H9 (cell line): ENCODE results near the gene PACRGL. TPM values are rescaled to one million over a fixed set of nuclear protein-coding genes. Genes with fewer than 3 reads are reported as not detected.

Source experiments
- DNase-seq: peaks from one replicate; pipeline ENCODE4 v3.0.0-alpha.2; 2017
- H2AFZ ChIP-seq: one replicate; pipeline ENCODE4 v1.6.1; 2013; ENCODE audit warnings: mild to moderate bottlenecking, low read length, control low read depth, moderate library complexity
- H2AK5ac ChIP-seq: 2 replicates; pipeline ENCODE4 v1.6.1; 2013; ENCODE audit warnings: low read length, control low read depth, mixed read lengths; ENCODE audit not compliant: insufficient read length
- H2BK120ac ChIP-seq: one replicate; pipeline ENCODE4 v1.6.1; 2013; ENCODE audit warnings: low read depth, mild to moderate bottlenecking, low read length, control low read depth, inconsistent platforms; ENCODE audit not compliant: poor library complexity, severe bottlenecking
- H2BK12ac ChIP-seq: 2 replicates; pipeline ENCODE4 v1.6.1; 2013; ENCODE audit warnings: low read length, control low read depth, mixed read lengths, low read depth; ENCODE audit not compliant: insufficient read length
- H2BK15ac ChIP-seq: 2 replicates; pipeline ENCODE4 v1.6.1; 2013; ENCODE audit warnings: low read depth, low read length, control low read depth
- H2BK20ac ChIP-seq: one replicate; pipeline ENCODE4 v1.6.1; 2013; ENCODE audit warnings: low read depth, mild to moderate bottlenecking, low read length, control low read depth, inconsistent platforms; ENCODE audit not compliant: poor library complexity, severe bottlenecking
- H2BK5ac ChIP-seq: 2 replicates; pipeline ENCODE4 v1.6.1; 2013; ENCODE audit warnings: low read length, control low read depth, mixed read lengths; ENCODE audit not compliant: insufficient read length
- H3K14ac ChIP-seq: 2 replicates; pipeline ENCODE4 v1.6.1; 2013; ENCODE audit warnings: low read length, control low read depth; ENCODE audit not compliant: insufficient read depth
- H3K18ac ChIP-seq: 2 replicates; pipeline ENCODE4 v1.6.1; 2013; ENCODE audit warnings: low read depth, mild to moderate bottlenecking, mixed read lengths, low read length, control low read depth; ENCODE audit not compliant: insufficient read length
- H3K23ac ChIP-seq: 2 replicates; pipeline ENCODE4 v1.6.1; 2013; ENCODE audit warnings: low read length, control low read depth, mixed read lengths, low read depth; ENCODE audit not compliant: insufficient read length
- H3K23me2 ChIP-seq: 2 replicates; pipeline ENCODE4 v1.6.1; 2013; ENCODE audit warnings: low read depth, mild to moderate bottlenecking, mixed read lengths, low read length, control low read depth; ENCODE audit not compliant: insufficient read length, poor library complexity, severe bottlenecking
- H3K27ac ChIP-seq: 2 replicates; pipeline ENCODE4 v1.5.1; 2013; ENCODE audit warnings: low read length, control low read depth, mixed read lengths, low read depth; ENCODE audit not compliant: insufficient read length
- H3K27me3 ChIP-seq: 2 replicates; pipeline ENCODE4 v1.6.1; 2013; ENCODE audit warnings: low read length, control low read depth, inconsistent platforms; ENCODE audit not compliant: insufficient read depth
- H3K4ac ChIP-seq: 2 replicates; pipeline ENCODE4 v1.6.1; 2013; ENCODE audit warnings: low read depth, mild to moderate bottlenecking, control low read depth, inconsistent platforms, low read length, moderate library complexity
- H3K4me1 ChIP-seq: 2 replicates; pipeline ENCODE4 v1.6.1; 2013; ENCODE audit warnings: low read length, control low read depth, inconsistent platforms; ENCODE audit not compliant: insufficient read depth
- H3K4me2 ChIP-seq: 2 replicates; pipeline ENCODE4 v1.6.1; 2013; ENCODE audit warnings: low read length, control low read depth, mixed read lengths; ENCODE audit not compliant: insufficient read length, insufficient read depth
- H3K56ac ChIP-seq: 2 replicates; pipeline ENCODE4 v1.6.1; 2013; ENCODE audit warnings: low read depth, mild to moderate bottlenecking, mixed read lengths, low read length, control low read depth; ENCODE audit not compliant: insufficient read length
- H3K79me1 ChIP-seq: 2 replicates; pipeline ENCODE4 v1.6.1; 2013; ENCODE audit warnings: low read depth, mild to moderate bottlenecking, moderate library complexity, low read length, control low read depth, inconsistent platforms; ENCODE audit not compliant: insufficient read depth, poor library complexity, severe bottlenecking
- H3K79me2 ChIP-seq: 2 replicates; pipeline ENCODE4 v1.6.1; 2013; ENCODE audit warnings: low read length, control low read depth, inconsistent platforms; ENCODE audit not compliant: insufficient read depth
- H3K9ac ChIP-seq: 2 replicates; pipeline ENCODE4 v1.6.1; 2013; ENCODE audit warnings: low read length, control low read depth, mixed read lengths; ENCODE audit not compliant: insufficient read length; ENCODE audit errors: extremely low read depth
- H3K9me3 ChIP-seq: one replicate; pipeline ENCODE4 v1.6.1; 2013; ENCODE audit warnings: low read depth, low read length, inconsistent platforms; ENCODE audit not compliant: control insufficient read depth
- H3T11ph ChIP-seq: one replicate; pipeline ENCODE4 v1.6.1; 2013; ENCODE audit warnings: mild to moderate bottlenecking, low read length, control low read depth, inconsistent platforms
- H4K20me1 ChIP-seq: one replicate; pipeline ENCODE4 v1.6.1; 2013; ENCODE audit not compliant: control insufficient read depth, insufficient read length, insufficient read depth
- H4K5ac ChIP-seq: 2 replicates; pipeline ENCODE4 v1.6.1; 2013; ENCODE audit warnings: low read depth, mild to moderate bottlenecking, mixed read lengths, low read length, control low read depth; ENCODE audit not compliant: insufficient read length
- H4K8ac ChIP-seq: replicated peaks from 2 replicates; pipeline ENCODE4 v1.6.1; 2013; ENCODE audit warnings: low read length, control low read depth, mixed read lengths, low read depth; ENCODE audit not compliant: insufficient read length
- H4K91ac ChIP-seq: 2 replicates; pipeline ENCODE4 v1.6.1; 2013; ENCODE audit warnings: low read depth, mild to moderate bottlenecking, moderate library complexity, mixed read lengths, low read length, control low read depth; ENCODE audit not compliant: insufficient read length
- H3K27ac Mint-ChIP-seq, 3 experiments: 2 replicates in 2 of 3; 3 replicates in 1 of 3; pipeline ENCODE4 v1.8.0; 2020 to 2021; ENCODE audit warnings: mixed read lengths in 3 of 3, mild to moderate bottlenecking in 1 of 3, moderate library complexity in 1 of 3
- H3K27me3 Mint-ChIP-seq: 2 replicates; pipeline ENCODE4 v1.8.0; 2021; ENCODE audit warnings: low read depth, mild to moderate bottlenecking, moderate library complexity, mixed read lengths
- H3K36me3 Mint-ChIP-seq, 3 experiments: 2 replicates in 2 of 3; 3 replicates in 1 of 3; pipeline ENCODE4 v1.8.0; 2020 to 2021; ENCODE audit warnings: low read depth in 3 of 3, mixed read lengths in 3 of 3; ENCODE audit not compliant: insufficient read depth in 1 of 3
- H3K4me1 Mint-ChIP-seq, 2 experiments: 2 replicates each; pipeline ENCODE4 v1.8.0; 2020; ENCODE audit warnings: mixed read lengths in 2 of 2
- H3K4me3 Mint-ChIP-seq, 2 experiments: 2 replicates in 1 of 2; 3 replicates in 1 of 2; pipeline ENCODE4 v1.8.0; 2020 to 2021; ENCODE audit warnings: mild to moderate bottlenecking in 2 of 2, mixed read lengths in 2 of 2, moderate library complexity in 1 of 2
- H3K9me3 Mint-ChIP-seq, 2 experiments: 2 replicates in 1 of 2; 3 replicates in 1 of 2; pipeline ENCODE4 v1.8.0; 2020; ENCODE audit warnings: mild to moderate bottlenecking in 2 of 2, mixed read lengths in 2 of 2, moderate library complexity in 1 of 2
- WGBS: extraction: QIAGEN DNeasy Blood & Tissue Kit; methylation state at CpG from one replicate; pipeline ENCODE4 v1.1.7; 2013; ENCODE audit warnings: missing lambda C conversion rate, low lambda C conversion rate, mixed read lengths; ENCODE audit not compliant: insufficient read length; ENCODE audit errors: extremely low coverage; 5-methylcytosine and 5-hydroxymethylcytosine counted together
- total RNA-seq: library from RNA; stranded (reverse); gene quantifications from 2 replicates; pipeline ENCODE4 v1.2.1, GENCODE V29; 2021
- TF ChIP-seq, protein P1 (sequence below): fragments of 200-600 bp; sonication (generic); conservative IDR thresholded peaks from 3 replicates; pipeline ENCODE4 v1.8.0; 2021; ENCODE audit warnings: antibody characterized with exemption, mild to moderate bottlenecking

PACRGL gene
- total RNA-seq, 1 experiment from 2014 or later = 18.7 TPM

DNA sequence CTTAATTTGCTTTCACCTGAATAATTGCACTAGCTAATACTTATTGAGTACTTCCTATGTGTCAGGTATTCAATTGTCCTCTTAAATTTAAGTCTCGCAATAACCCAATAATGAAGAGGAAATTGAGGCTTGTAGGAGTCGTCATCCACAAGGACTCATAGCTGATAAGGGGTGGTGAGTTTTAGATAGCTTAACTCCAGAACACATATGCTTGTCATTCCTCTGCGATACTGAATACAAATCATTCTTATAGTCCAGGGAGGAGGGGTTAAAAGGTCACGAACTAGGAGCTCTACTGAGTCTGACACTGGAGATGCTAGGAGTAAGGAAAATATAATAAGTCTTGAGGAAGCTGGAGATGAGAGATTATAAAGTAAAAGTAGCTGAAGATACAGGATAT is 1.4 kb upstream of the PACRGL start:
- Histone ChIP-seq H2BK20ac (no peak overlapping the region), H3K4ac (no peak overlapping the region), H3K9me3 (no peaks in the 10 kb centered on the region), H2BK5ac (no peak overlapping the region), H3T11ph (no peak overlapping the region), H3K23ac (no peak overlapping the region), H3K56ac (no peak overlapping the region), H3K79me1 (no peaks in the 10 kb centered on the region), H3K27ac (no peak overlapping the region), H3K4me1 (peaks cover 3% of the 10 kb centered on the region; the same call in 1 of the 2 replicates), H3K23me2 (no peaks in the 10 kb centered on the region), H4K20me1 (no peaks in the 10 kb centered on the region), H3K27me3 (no peaks in the 10 kb centered on the region), H4K91ac (no peak overlapping the region), H3K4me2 (no peak overlapping the region), H2AFZ (no peak overlapping the region), H3K14ac (no peak overlapping the region), H2AK5ac (no peak overlapping the region), H3K18ac (no peak overlapping the region), H2BK12ac (no peak overlapping the region), H4K5ac (no peak overlapping the region), H2BK15ac (no peak overlapping the region), H4K8ac (no peak overlapping the region), H3K9ac (no peak overlapping the region), H2BK120ac (no peak overlapping the region), H3K79me2 (peaks cover 5% of the 10 kb centered on the region; the same call in 1 of the 2 replicates)
- peak overlapping the region in 1 of 2 experiments; percentile 65; a peak in 2 of 5 replicates for H3K4me3 Mint-ChIP-seq
- TF ChIP-seq, protein P1, sequence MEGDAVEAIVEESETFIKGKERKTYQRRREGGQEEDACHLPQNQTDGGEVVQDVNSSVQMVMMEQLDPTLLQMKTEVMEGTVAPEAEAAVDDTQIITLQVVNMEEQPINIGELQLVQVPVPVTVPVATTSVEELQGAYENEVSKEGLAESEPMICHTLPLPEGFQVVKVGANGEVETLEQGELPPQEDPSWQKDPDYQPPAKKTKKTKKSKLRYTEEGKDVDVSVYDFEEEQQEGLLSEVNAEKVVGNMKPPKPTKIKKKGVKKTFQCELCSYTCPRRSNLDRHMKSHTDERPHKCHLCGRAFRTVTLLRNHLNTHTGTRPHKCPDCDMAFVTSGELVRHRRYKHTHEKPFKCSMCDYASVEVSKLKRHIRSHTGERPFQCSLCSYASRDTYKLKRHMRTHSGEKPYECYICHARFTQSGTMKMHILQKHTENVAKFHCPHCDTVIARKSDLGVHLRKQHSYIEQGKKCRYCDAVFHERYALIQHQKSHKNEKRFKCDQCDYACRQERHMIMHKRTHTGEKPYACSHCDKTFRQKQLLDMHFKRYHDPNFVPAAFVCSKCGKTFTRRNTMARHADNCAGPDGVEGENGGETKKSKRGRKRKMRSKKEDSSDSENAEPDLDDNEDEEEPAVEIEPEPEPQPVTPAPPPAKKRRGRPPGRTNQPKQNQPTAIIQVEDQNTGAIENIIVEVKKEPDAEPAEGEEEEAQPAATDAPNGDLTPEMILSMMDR = no peak
- H3K9me3 Mint-ChIP-seq = no peaks in the 10 kb centered on the region; a peak in 1 of 5 replicates
- WGBS = no CpG with 5 or more reads among the region's 4 CpGs
- H3K36me3 Mint-ChIP-seq = peaks cover 0 to 1% (median 0%) of the 10 kb centered on the region in 3 experiments; a peak in 1 of 7 replicates
- H3K4me1 Mint-ChIP-seq = peaks cover 9 to 15% of the 10 kb centered on the region in 2 experiments
- no peak overlapping the region; a peak in 1 of 7 replicates for H3K27ac Mint-ChIP-seq
- DNase-seq = no peak
- no peaks in the 10 kb centered on the region; the same call in 1 of the 2 replicates for H3K27me3 Mint-ChIP-seq
